HepG2 (cell line): ENCODE data around the gene TMEM182. TPM values are rescaled to one million over a fixed set of nuclear protein-coding genes. Genes with fewer than 3 reads are reported as not detected.
A peak's percentile ranks its signal among the peaks of the same experiment; 100 is the strongest.

ENCODE experiments used
- BRD4 ChIP-seq: sonication (generic); formaldehyde crosslinking; IDR thresholded peaks from 2 replicates; pipeline ENCODE4 v1.4.0; 2020; ENCODE audit warnings: missing genetic modification reagents
- CAMTA2 ChIP-seq: sonication (generic); formaldehyde crosslinking; IDR thresholded peaks from 2 replicates; pipeline ENCODE4 v1.4.0; 2020; ENCODE audit warnings: mild to moderate bottlenecking, missing genetic modification reagents, borderline replicate concordance
- HIVEP1 ChIP-seq: sonication (generic); formaldehyde crosslinking; IDR thresholded peaks from 2 replicates; pipeline ENCODE4 v1.4.0; 2020; ENCODE audit warnings: mild to moderate bottlenecking, missing genetic modification reagents
- IKZF4 ChIP-seq: sonication (generic); formaldehyde crosslinking; IDR thresholded peaks from 2 replicates; pipeline ENCODE4 v1.5.1; 2020; ENCODE audit warnings: borderline replicate concordance, mild to moderate bottlenecking, low read depth, missing genetic modification reagents; ENCODE audit errors: not compliant biosample characterization
- KLF11 ChIP-seq: IDR thresholded peaks from 2 replicates; pipeline ENCODE4 v1.6.1; 2016; ENCODE audit warnings: missing compliant biosample characterization
- MEIS1 ChIP-seq: sonication (generic); formaldehyde crosslinking; IDR thresholded peaks from 2 replicates; pipeline ENCODE4 v1.9.0; 2021; ENCODE audit warnings: mild to moderate bottlenecking, missing genetic modification reagents, moderate library complexity, borderline replicate concordance
- RAD21 ChIP-seq: fragments of 450-650 bp; formaldehyde crosslinking; IDR thresholded peaks from 2 replicates; pipeline ENCODE4 v1.5.0; 2020; ENCODE audit warnings: mild to moderate bottlenecking
- SIX4 ChIP-seq: sonication (generic); formaldehyde crosslinking; IDR thresholded peaks from 2 replicates; pipeline ENCODE4 v1.4.0; 2020; ENCODE audit warnings: missing genetic modification reagents
- ZNF33A ChIP-seq: sonication (generic); formaldehyde crosslinking; IDR thresholded peaks from 2 replicates; pipeline ENCODE4 v1.5.1; 2020; ENCODE audit warnings: missing genetic modification reagents, mild to moderate bottlenecking, moderate library complexity, borderline replicate concordance
- ZNF350 ChIP-seq: sonication (generic); formaldehyde crosslinking; IDR thresholded peaks from 2 replicates; pipeline ENCODE4 v1.4.0; 2020; ENCODE audit warnings: mild to moderate bottlenecking, low read depth, missing genetic modification reagents, borderline replicate concordance
- ZNF737 ChIP-seq: sonication (generic); formaldehyde crosslinking; IDR thresholded peaks from 2 replicates; pipeline ENCODE4 v1.5.0; 2020; ENCODE audit warnings: missing genetic modification reagents, mild to moderate bottlenecking, borderline replicate concordance
- ZNF839 ChIP-seq: sonication (generic); formaldehyde crosslinking; IDR thresholded peaks from 2 replicates; pipeline ENCODE4 v1.4.0; 2020; ENCODE audit warnings: missing genetic modification reagents, mild to moderate bottlenecking, borderline replicate concordance
- polyA plus RNA-seq, 8 experiments: library from polyadenylated mRNA; depleted of rRNA in 3 of 8; stranded (reverse) in 7 of 8; unstranded in 1 of 8; fragments of >200 nt; fragmentation: Illumina TruSeq in 4 of 8; extraction: Trizol in 4 of 8; gene quantifications; 2 replicates each; pipeline versions ENCODE4 v1.2.1 to v1.2.3, GENCODE V29; 2011 to 2016; ENCODE audit warnings: low read depth in 4 of 8, missing spikeins in 1 of 8, mixed read lengths in 1 of 8; ENCODE audit not compliant: insufficient read depth in 1 of 8
- total RNA-seq, 5 experiments: library from RNA; depleted of rRNA; stranded (reverse); fragments of >200 nt; fragmentation: Illumina TruSeq; extraction: Trizol; gene quantifications; 2 replicates each; pipeline ENCODE4 v1.2.3, GENCODE V29; 2016; ENCODE audit warnings: low read depth in 1 of 5
- TF ChIP-seq, protein P1 (sequence below): IDR thresholded peaks from 2 replicates; pipeline ENCODE4 v1.6.1; 2016; ENCODE audit warnings: low read depth, borderline replicate concordance
- TF ChIP-seq, protein P2 (sequence below): sonication (generic); IDR thresholded peaks from 2 replicates; pipeline ENCODE4 v1.6.1; 2016; ENCODE audit warnings: low read depth, borderline replicate concordance

The TMEM182 gene
- total and polyA plus RNA-seq, 2 of the 13 experiments (the other 11 are each of a cell fraction or from before 2014, with no cell fraction given), result 8.7 to 8.9 TPM

- TF ChIP-seq HIVEP1 (CRISPR knock-in tag) (peak; percentile 37; the same call in 1 of the 2 replicates), IKZF4 (CRISPR knock-in tag) (no peak), ZNF350 (CRISPR knock-in tag) (no peak), CAMTA2 (CRISPR knock-in tag) (0 out of 2 replicates have a peak, but pooled peaks have one; percentile 45), ZNF33A (CRISPR knock-in tag) (no peak), BRD4 (CRISPR knock-in tag) (no peak), MEIS1 (0 out of 2 replicates have a peak, but pooled peaks have one; percentile 55), KLF11 (no peak), SIX4 (CRISPR knock-in tag) (no peak), RAD21 (CRISPR knock-in tag) (0 out of 2 replicates have a peak, but pooled peaks have one; percentile 21), ZNF839 (CRISPR knock-in tag) (no peak), ZNF737 (CRISPR knock-in tag) (0 out of 2 replicates have a peak, but pooled peaks have one; percentile 53)
- TF ChIP-seq, protein P1, sequence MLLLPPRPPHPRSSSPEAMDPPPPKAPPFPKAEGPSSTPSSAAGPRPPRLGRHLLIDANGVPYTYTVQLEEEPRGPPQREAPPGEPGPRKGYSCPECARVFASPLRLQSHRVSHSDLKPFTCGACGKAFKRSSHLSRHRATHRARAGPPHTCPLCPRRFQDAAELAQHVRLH (CRISPR knock-in tag), result no peak
- TF ChIP-seq, protein P2, sequence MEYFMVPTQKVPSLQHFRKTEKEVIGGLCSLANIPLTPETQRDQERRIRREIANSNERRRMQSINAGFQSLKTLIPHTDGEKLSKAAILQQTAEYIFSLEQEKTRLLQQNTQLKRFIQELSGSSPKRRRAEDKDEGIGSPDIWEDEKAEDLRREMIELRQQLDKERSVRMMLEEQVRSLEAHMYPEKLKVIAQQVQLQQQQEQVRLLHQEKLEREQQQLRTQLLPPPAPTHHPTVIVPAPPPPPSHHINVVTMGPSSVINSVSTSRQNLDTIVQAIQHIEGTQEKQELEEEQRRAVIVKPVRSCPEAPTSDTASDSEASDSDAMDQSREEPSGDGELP, result no peak
- TF ChIP-seq, all 625 proteins: peak for 15
Measured at GRCh38 chr2:102841107-102841840, 79.4 kb downstream of the TMEM182 start (continued).
